ENCODE results near the gene PIEZO1. TPM values are rescaled to one million over a fixed set of nuclear protein-coding genes. Genes with fewer than 3 reads are reported as not detected.

Gene PIEZO1
- total RNA-seq, 1 donor from 2014 or later, result 208 TPM

GRCh38 chr16:88743693-88744576 is 41.1 kb downstream of the PIEZO1 start:
- Mint-ChIP-seq H3K36me3 (ENCODE audit: low read depth) (peaks cover 2% of the 10 kb centered on the region), H3K9me3 (ENCODE audit: low read depth) (no peaks in the 10 kb centered on the region), H3K27me3 (ENCODE audit: low read depth) (no peaks in the 10 kb centered on the region), H3K4me1 (ENCODE audit: low read depth) (no peaks in the 10 kb centered on the region), H3K4me3 (ENCODE audit: unreplicated experiment) (no peak overlapping the region), H3K27ac (ENCODE audit: unreplicated experiment) (no peak overlapping the region)
- TF ChIP-seq CTCF (IDR thresholded peaks at IDR 0.05), result peak; percentile 96
- no peak for DNase-seq (ENCODE audit: low spot score)

- H3K27me3 Mint-ChIP-seq (ENCODE audit: low read depth), result no peaks in the 10 kb centered on the region
- H3K4me1 Mint-ChIP-seq (ENCODE audit: low read depth), result no peaks in the 10 kb centered on the region
- no peak for DNase-seq (ENCODE audit: low spot score)
Observed at GRCh38 chr16:88742896-88743605, 42.0 kb downstream of the PIEZO1 start.

GRCh38 chr16:88741368-88741767 is 43.7 kb downstream of the PIEZO1 start:
- Mint-ChIP-seq H3K9me3 (ENCODE audit: low read depth) (no peaks in the 10 kb centered on the region), H3K36me3 (ENCODE audit: low read depth) (peaks cover 1% of the 10 kb centered on the region), H3K4me3 (ENCODE audit: unreplicated experiment) (no peak overlapping the region), H3K4me1 (ENCODE audit: low read depth) (no peaks in the 10 kb centered on the region), H3K27ac (ENCODE audit: unreplicated experiment) (no peak overlapping the region), H3K27me3 (ENCODE audit: low read depth) (no peaks in the 10 kb centered on the region)
- TF ChIP-seq CTCF (IDR thresholded peaks at IDR 0.05), result no peak
- no peak for DNase-seq (ENCODE audit: low spot score)

More at GRCh38 chr16:88742896-88743605, 42.0 kb downstream of the PIEZO1 start:
- TF ChIP-seq CTCF (IDR thresholded peaks at IDR 0.05), result no peak
- Mint-ChIP-seq H3K36me3 (ENCODE audit: low read depth) (peaks cover 2% of the 10 kb centered on the region), H3K4me3 (ENCODE audit: unreplicated experiment) (no peak overlapping the region), H3K9me3 (ENCODE audit: low read depth) (no peaks in the 10 kb centered on the region), H3K27ac (ENCODE audit: unreplicated experiment) (no peak overlapping the region)

GRCh38 chr16:88740727-88741055 is 44.3 kb downstream of the PIEZO1 start:
- TF ChIP-seq CTCF (IDR thresholded peaks at IDR 0.05), result no peak
- no peak for DNase-seq (ENCODE audit: low spot score)
- H3K4me3 Mint-ChIP-seq (ENCODE audit: unreplicated experiment), result no peak overlapping the region

GRCh38 chr16:88739977-88740726 is 44.9 kb downstream of the PIEZO1 start:
- TF ChIP-seq CTCF (IDR thresholded peaks at IDR 0.05), result no peak
- H3K9me3 Mint-ChIP-seq (ENCODE audit: low read depth), result no peaks in the 10 kb centered on the region
- H3K4me1 Mint-ChIP-seq (ENCODE audit: low read depth), result no peaks in the 10 kb centered on the region
- no peak for DNase-seq (ENCODE audit: low spot score)
- peaks cover 3% of the 10 kb centered on the region for H3K36me3 Mint-ChIP-seq (ENCODE audit: low read depth)
- H3K27ac Mint-ChIP-seq (ENCODE audit: unreplicated experiment), result no peak overlapping the region
- no peaks in the 10 kb centered on the region for H3K27me3 Mint-ChIP-seq (ENCODE audit: low read depth)
- H3K4me3 Mint-ChIP-seq (ENCODE audit: unreplicated experiment), result no peak overlapping the region

More at GRCh38 chr16:88740727-88741055, 44.3 kb downstream of the PIEZO1 start:
- H3K36me3 Mint-ChIP-seq (ENCODE audit: low read depth), result peaks cover 1% of the 10 kb centered on the region
- H3K27me3 Mint-ChIP-seq (ENCODE audit: low read depth), result no peaks in the 10 kb centered on the region
- H3K4me1 Mint-ChIP-seq (ENCODE audit: low read depth), result no peaks in the 10 kb centered on the region
- H3K27ac Mint-ChIP-seq (ENCODE audit: unreplicated experiment), result no peak overlapping the region
- no peaks in the 10 kb centered on the region for H3K9me3 Mint-ChIP-seq (ENCODE audit: low read depth)

Measured in chondrocyte (in vitro differentiated cells).